Mesenchymal stem cell (in vitro differentiated cells and primary cell): Measurements from ENCODE around the gene ZDHHC14.

Experiments used
- DNase-seq: peaks from one replicate; pipeline ENCODE4 v3.0.0-alpha.2; 2013
- H2AFZ ChIP-seq: one replicate; pipeline ENCODE4 v1.6.1; 2013; ENCODE audit warnings: low read depth, mild to moderate bottlenecking, control low read depth, inconsistent platforms, low read length, moderate library complexity
- H2AK5ac ChIP-seq: 2 replicates; pipeline ENCODE4 v1.6.1; 2013; ENCODE audit warnings: low read length, moderate library complexity, mild to moderate bottlenecking, inconsistent platforms; ENCODE audit not compliant: severe bottlenecking
- H2BK120ac ChIP-seq: one replicate; pipeline ENCODE4 v1.6.1; 2013; ENCODE audit warnings: low read depth, mild to moderate bottlenecking, inconsistent platforms, low read length, moderate library complexity
- H2BK12ac ChIP-seq, 2 experiments: one replicate each; pipeline ENCODE4 v1.6.1; 2013; ENCODE audit warnings: inconsistent platforms in 2 of 2, low read length in 2 of 2, mild to moderate bottlenecking in 2 of 2, moderate library complexity in 2 of 2, control low read depth in 1 of 2
- H2BK15ac ChIP-seq: one replicate; pipeline ENCODE4 v1.6.1; 2013; ENCODE audit warnings: mild to moderate bottlenecking, low read depth, inconsistent platforms; ENCODE audit not compliant: poor library complexity, severe bottlenecking
- H2BK5ac ChIP-seq: 2 replicates; pipeline ENCODE4 v1.6.1; 2013; ENCODE audit warnings: low read depth, mild to moderate bottlenecking, low read length, control low read depth, inconsistent platforms; ENCODE audit not compliant: poor library complexity, severe bottlenecking
- H3K14ac ChIP-seq, 2 experiments: one replicate each; pipeline ENCODE4 v1.6.1; 2013; ENCODE audit warnings: inconsistent platforms in 2 of 2, low read length in 2 of 2, control low read depth in 1 of 2, mild to moderate bottlenecking in 1 of 2, moderate library complexity in 1 of 2
- H3K18ac ChIP-seq, 2 experiments: one replicate each; pipeline ENCODE4 v1.6.1; 2013; ENCODE audit warnings: inconsistent platforms in 2 of 2, low read length in 2 of 2, control low read depth in 1 of 2, low read depth in 1 of 2, mild to moderate bottlenecking in 1 of 2
- H3K23ac ChIP-seq, 2 experiments: one replicate each; pipeline ENCODE4 v1.6.1; 2013; ENCODE audit warnings: inconsistent platforms in 2 of 2, low read length in 2 of 2, mild to moderate bottlenecking in 2 of 2, moderate library complexity in 2 of 2, control low read depth in 1 of 2
- H3K27ac ChIP-seq: 2 replicates; pipeline ENCODE4 v1.5.1; 2013; ENCODE audit warnings: mild to moderate bottlenecking, moderate library complexity, low read length, control low read depth, inconsistent platforms; ENCODE audit not compliant: poor library complexity, severe bottlenecking
- H3K27me3 ChIP-seq, 2 experiments: 2 replicates each; pipeline versions ENCODE4 v1.6.1 to v1.7.0; 2013; ENCODE audit warnings: low read length in 2 of 2, mild to moderate bottlenecking in 2 of 2, moderate library complexity in 2 of 2, control low read depth in 1 of 2, inconsistent platforms in 1 of 2; ENCODE audit not compliant: control insufficient read depth in 1 of 2, insufficient read depth in 1 of 2
- H3K36me3 ChIP-seq, 2 experiments: 2 replicates each; pipeline versions ENCODE4 v1.6.1 to v1.7.0; 2013; ENCODE audit warnings: low read length in 2 of 2, control low read depth in 1 of 2, inconsistent platforms in 1 of 2, low read depth in 1 of 2, mild to moderate bottlenecking in 1 of 2; ENCODE audit not compliant: insufficient read depth in 2 of 2, control insufficient read depth in 1 of 2
- H3K4ac ChIP-seq, 2 experiments: one replicate each; pipeline ENCODE4 v1.6.1; 2013; ENCODE audit warnings: inconsistent platforms in 2 of 2, low read length in 2 of 2, mild to moderate bottlenecking in 2 of 2, moderate library complexity in 2 of 2, control low read depth in 1 of 2, low read depth in 1 of 2
- H3K4me1 ChIP-seq: 2 replicates; pipeline ENCODE4 v1.6.1; 2013; ENCODE audit warnings: low read depth, low read length, control low read depth; ENCODE audit not compliant: control insufficient read depth, insufficient read depth
- H3K4me2 ChIP-seq: 2 replicates; pipeline ENCODE4 v1.6.1; 2013; ENCODE audit warnings: low read length, mild to moderate bottlenecking, inconsistent platforms; ENCODE audit not compliant: poor library complexity, severe bottlenecking
- H3K4me3 ChIP-seq, 2 experiments: 2 replicates each; pipeline versions ENCODE4 v1.5.1 to v1.7.0; 2013; ENCODE audit warnings: low read length in 2 of 2, mild to moderate bottlenecking in 2 of 2, control low read depth in 1 of 2, low read depth in 1 of 2; ENCODE audit not compliant: insufficient read depth in 1 of 2
- H3K79me1 ChIP-seq: replicated peaks from 2 replicates; pipeline ENCODE4 v1.6.1; 2013; ENCODE audit warnings: mild to moderate bottlenecking, control low read depth, low read length, inconsistent platforms; ENCODE audit not compliant: poor library complexity, severe bottlenecking
- H3K9ac ChIP-seq: 2 replicates; pipeline ENCODE4 v1.7.0; 2013; ENCODE audit warnings: mild to moderate bottlenecking, low read length, moderate library complexity
- H3K9me3 ChIP-seq: 2 replicates; pipeline ENCODE4 v1.7.0; 2013; ENCODE audit warnings: mild to moderate bottlenecking, low read length; ENCODE audit not compliant: control insufficient read depth
- H4K8ac ChIP-seq: one replicate; pipeline ENCODE4 v1.6.1; 2013; ENCODE audit warnings: inconsistent platforms, mild to moderate bottlenecking, low read length, moderate library complexity
- H4K91ac ChIP-seq: one replicate; pipeline ENCODE4 v1.6.1; 2013; ENCODE audit warnings: mild to moderate bottlenecking, low read length, inconsistent platforms
- WGBS: methylation state at CpG from one replicate; pipeline ENCODE4 v1.1.7; 2013; ENCODE audit warnings: mixed read lengths; 5-methylcytosine and 5-hydroxymethylcytosine counted together

Gene ZDHHC14

GRCh38 chr6:157708239-157708638 is 327.2 kb downstream of the ZDHHC14 start:
- Histone ChIP-seq H4K91ac (no peak overlapping the region), H3K9me3 (no peaks in the 10 kb centered on the region), H2BK12ac (no peak overlapping the region), H3K4me2 (no peak overlapping the region), H2AK5ac (no peak overlapping the region), H3K27ac (no peak overlapping the region), H2BK5ac (no peak overlapping the region), H3K4ac (no peak overlapping the region), H3K14ac (no peak overlapping the region), H2BK15ac (no peak overlapping the region), H2AFZ (no peak overlapping the region), H2BK120ac (no peak overlapping the region), H3K36me3 (no peaks in the 10 kb centered on the region), H3K23ac (no peak overlapping the region), H3K9ac (no peak overlapping the region), H3K79me1 (no peaks in the 10 kb centered on the region), H3K27me3 (peaks cover 0 to 4% of the 10 kb centered on the region in 2 experiments), H3K18ac (no peak overlapping the region), H3K4me1 (no peaks in the 10 kb centered on the region), H4K8ac (no peak overlapping the region), H3K4me3 (no peak overlapping the region)
- DNase-seq: no peak
- WGBS: 57% methylated on average over 1 of the region's 3 CpGs

GRCh38 chr6:157708933-157709332 is 327.9 kb downstream of the ZDHHC14 start:
- Histone ChIP-seq H3K27ac (no peak overlapping the region), H2BK15ac (no peak overlapping the region), H3K36me3 (no peaks in the 10 kb centered on the region), H3K4me3 (no peak overlapping the region), H3K14ac (no peak overlapping the region), H3K23ac (no peak overlapping the region), H2BK5ac (no peak overlapping the region), H2BK120ac (no peak overlapping the region), H3K18ac (no peak overlapping the region), H2BK12ac (no peak overlapping the region), H3K4ac (no peak overlapping the region), H3K79me1 (no peaks in the 10 kb centered on the region), H3K9me3 (no peaks in the 10 kb centered on the region), H3K9ac (no peak overlapping the region), H3K4me1 (no peaks in the 10 kb centered on the region), H4K91ac (no peak overlapping the region), H3K4me2 (no peak overlapping the region), H3K27me3 (peaks cover 0 to 7% of the 10 kb centered on the region in 2 experiments), H4K8ac (no peak overlapping the region), H2AFZ (no peak overlapping the region), H2AK5ac (no peak overlapping the region)
- DNase-seq: no peak
- 40% methylated on average over 5 of the region's 7 CpGs for WGBS

- Histone ChIP-seq H3K18ac (no peak overlapping the region), H2BK120ac (no peak overlapping the region), H3K27me3 (peaks cover 0 to 7% of the 10 kb centered on the region in 2 experiments), H4K8ac (no peak overlapping the region), H2BK12ac (no peak overlapping the region), H3K4me1 (no peaks in the 10 kb centered on the region), H2BK15ac (no peak overlapping the region), H2AK5ac (no peak overlapping the region), H3K27ac (no peak overlapping the region), H4K91ac (no peak overlapping the region), H3K4me3 (no peak overlapping the region), H3K4ac (no peak overlapping the region), H3K9ac (no peak overlapping the region), H3K23ac (no peak overlapping the region), H3K4me2 (no peak overlapping the region), H2BK5ac (no peak overlapping the region), H3K79me1 (no peaks in the 10 kb centered on the region), H3K9me3 (no peaks in the 10 kb centered on the region), H3K14ac (no peak overlapping the region), H3K36me3 (no peaks in the 10 kb centered on the region), H2AFZ (no peak overlapping the region)
- DNase-seq: no peak
- WGBS: 67% methylated on average over 7 of the region's 7 CpGs
Observed at GRCh38 chr6:157709555-157709954, 328.6 kb downstream of the ZDHHC14 start.

GRCh38 chr6:157710604-157711003 is 329.6 kb downstream of the ZDHHC14 start:
- H3K27ac ChIP-seq: no peak overlapping the region
- 69% methylated on average over 5 of the region's 7 CpGs for WGBS
- no peak overlapping the region for H3K18ac ChIP-seq

More at GRCh38 chr6:157710604-157711003, 329.6 kb downstream of the ZDHHC14 start:
- Histone ChIP-seq H3K9me3 (no peaks in the 10 kb centered on the region), H2BK12ac (no peak overlapping the region), H3K4me1 (no peaks in the 10 kb centered on the region), H3K36me3 (no peaks in the 10 kb centered on the region), H3K23ac (no peak overlapping the region), H3K79me1 (no peaks in the 10 kb centered on the region), H4K91ac (no peak overlapping the region), H3K4ac (no peak overlapping the region), H3K4me2 (no peak overlapping the region), H3K9ac (no peak overlapping the region), H2AFZ (no peak overlapping the region), H2BK120ac (no peak overlapping the region), H3K27me3 (peaks cover 0 to 7% of the 10 kb centered on the region in 2 experiments), H3K4me3 (no peak overlapping the region), H2AK5ac (no peak overlapping the region), H3K14ac (no peak overlapping the region), H2BK15ac (no peak overlapping the region), H4K8ac (no peak overlapping the region), H2BK5ac (no peak overlapping the region)
- peak; percentile 31 for DNase-seq
